ENCODE measurements around the gene FCN2.

- TF ChIP-seq SP1 (IDR thresholded peaks at IDR 0.05) = no peak
- TF ChIP-seq REST (IDR thresholded peaks at IDR 0.05) = no peak
- no peak for TF ChIP-seq CTCF (IDR thresholded peaks at IDR 0.05; ENCODE audit: low read depth, low read length, missing input control)
- TF ChIP-seq TAF1 (conservative IDR thresholded peaks at IDR 0.05) = no peak
- no peak for TF ChIP-seq ATF3 (IDR thresholded peaks at IDR 0.05)
- no peak for TF ChIP-seq ZBTB33 (IDR thresholded peaks at IDR 0.05)
- TF ChIP-seq, protein P1, sequence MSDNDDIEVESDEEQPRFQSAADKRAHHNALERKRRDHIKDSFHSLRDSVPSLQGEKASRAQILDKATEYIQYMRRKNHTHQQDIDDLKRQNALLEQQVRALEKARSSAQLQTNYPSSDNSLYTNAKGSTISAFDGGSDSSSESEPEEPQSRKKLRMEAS (IDR thresholded peaks at IDR 0.05) = no peak
- TF ChIP-seq EGR1 (IDR thresholded peaks at IDR 0.05; ENCODE audit: low read depth in 2 of 2) = no peak
- no peak for TF ChIP-seq RAD21 (IDR thresholded peaks at IDR 0.05)
- TF ChIP-seq YY1 (IDR thresholded peaks at IDR 0.05) = no peak
- no peak for TF ChIP-seq HNF4G (IDR thresholded peaks at IDR 0.05)
Observed at GRCh38 chr9:134860510-134860909, 20.1 kb upstream of the FCN2 start.

Measured in liver (tissue), 3 donors.